Right ventricle myocardium inferior (tissue), 1 donor: Measurements from ENCODE around the gene FOXI3. TPM values are rescaled to one million over a fixed set of nuclear protein-coding genes. Genes with fewer than 3 reads are reported as not detected.

Experiments
- ATAC-seq: fragments of 200-7000 bp; cut with Tn5 transposase; one replicate; pipeline ENCODE4 v1.9.1; 2020; ENCODE audit warnings: mild to moderate bottlenecking, moderate library complexity
- DNase-seq: peaks from one replicate; pipeline ENCODE4 v3.0.0; 2021; ENCODE audit errors: missing footprints
- intact Hi-C: fragments of 100-400 bp; cut with DNase I; formaldehyde crosslinking; loops from one replicate; pipeline ENCODE4 v1.11.0; 2022
- long read RNA-seq: library from polyadenylated mRNA; unstranded; transcript quantifications from one replicate; pipeline ENCODE4 v2.0.0, GENCODE V29; 2021
- total RNA-seq: library from RNA; stranded (reverse); fragmentation: NEBNext Ultra II Directional; extraction: Animal tissue kit (Norgen Biotek cat#: 25700); gene quantifications from one replicate; pipeline ENCODE4 v1.2.1, GENCODE V29; 2021
- donor health status: DM: no; HTN: yes; CAD: no; lungs with severe emphysema.

The FOXI3 gene
- not detected for total RNA-seq
- long read RNA-seq: 0 reads

GRCh38 chr2:88452565-88452905, at the start of gene FOXI3:
FOXI3 (minus strand) TSS chr2:88452693; CDS start chr2:88452535, 158 bp downstream.
- intact Hi-C loops: no loop called here
- ATAC-seq (no peak), DNase-seq (no peak)

- DNase-seq (no peak), ATAC-seq (no peak)
- intact Hi-C loops: no loop called here
These were observed 48.2 kb upstream of the FOXI3 start for GRCh38 chr2:88500691-88501090.

- intact Hi-C loops: no loop called here
- no peak for ATAC-seq
- DNase-seq: no peak
These were observed 46.7 kb upstream of the FOXI3 start for GRCh38 chr2:88499204-88499603.

GRCh38 chr2:88493481-88493880, 41.0 kb upstream of the FOXI3 start:
- intact Hi-C loops: no loop called here
- ATAC-seq (no peak), DNase-seq (no peak)

DNA sequence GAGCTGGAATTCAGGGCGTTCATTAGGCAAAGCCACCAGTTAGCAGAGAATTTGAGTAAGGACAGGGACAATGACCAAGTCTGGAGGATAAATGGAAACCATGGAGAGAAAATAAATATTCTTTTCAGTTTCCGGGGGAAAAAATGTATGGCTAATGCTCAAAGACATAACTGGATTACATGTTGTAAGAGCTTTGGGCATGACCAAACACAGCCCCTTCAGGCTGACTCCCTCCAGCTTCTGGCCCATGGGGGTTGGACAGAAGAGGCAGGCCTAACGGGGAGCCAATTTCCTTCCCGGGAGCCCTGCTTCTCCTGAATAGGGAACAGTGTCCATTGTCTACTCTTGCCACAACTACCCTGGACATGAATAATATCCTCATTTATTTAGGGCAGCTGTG, 39.5 kb upstream of the FOXI3 start:
- no peak for DNase-seq
- intact Hi-C loops: no loop called here
- no peak for ATAC-seq

- no peak for ATAC-seq
- no peak for DNase-seq
- intact Hi-C loops: no loop called here
These were observed 36.7 kb upstream of the FOXI3 start for GRCh38 chr2:88489181-88489580.

DNA sequence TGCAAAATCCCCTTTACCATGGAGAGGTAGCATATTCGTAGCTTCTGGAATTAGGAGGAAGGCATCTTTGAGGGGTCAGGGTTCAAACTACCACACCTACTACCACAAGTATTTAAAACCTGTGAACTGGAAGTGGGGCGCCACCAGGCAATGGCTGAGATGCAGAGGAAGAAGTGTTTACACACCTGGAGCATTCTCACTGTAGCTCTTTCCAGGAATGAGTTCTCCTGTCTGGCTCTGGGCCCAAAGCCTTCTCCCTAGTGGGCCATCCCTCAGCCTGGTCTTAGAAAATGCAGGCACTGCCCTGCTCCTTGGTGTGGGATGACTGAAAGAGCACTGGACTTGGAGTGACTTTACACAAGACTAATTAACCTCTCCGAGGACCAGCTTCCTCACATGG, 30.7 kb upstream of the FOXI3 start:
- ATAC-seq (no peak), DNase-seq (no peak)
- intact Hi-C loops: no loop called here

DNA sequence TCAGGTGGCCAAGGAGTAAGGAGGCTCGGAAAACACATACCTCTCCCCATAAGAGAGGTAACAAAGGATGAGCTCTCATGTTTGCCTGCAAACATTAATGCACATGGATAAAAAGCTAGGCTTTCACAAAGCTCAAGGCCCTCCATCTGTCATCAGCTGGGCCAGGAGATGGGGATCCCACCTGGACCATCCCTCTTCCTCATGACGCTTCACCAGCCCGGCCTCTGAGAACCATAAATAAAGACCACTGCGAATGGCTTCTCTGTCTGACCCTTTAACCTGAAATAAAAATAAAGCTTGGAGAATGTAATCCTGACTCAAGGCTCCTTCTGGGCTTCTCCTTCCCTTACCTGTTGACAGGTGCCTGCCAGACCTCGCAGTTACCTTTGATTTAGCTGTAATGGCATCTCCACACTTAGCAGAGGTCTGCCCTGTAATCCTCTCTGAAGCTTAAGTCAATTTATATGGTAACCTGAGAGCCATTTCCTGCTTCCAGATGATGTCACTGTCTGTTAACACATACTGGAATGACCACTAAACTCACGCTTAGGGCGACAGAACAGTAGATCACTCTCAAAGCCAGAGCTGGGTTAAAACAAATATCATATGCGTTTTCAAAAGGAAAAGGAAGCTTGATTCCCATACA, 29.3 kb upstream of the FOXI3 start:
- no peak for ATAC-seq
- no peak for DNase-seq
- intact Hi-C loops: no loop called here

DNA sequence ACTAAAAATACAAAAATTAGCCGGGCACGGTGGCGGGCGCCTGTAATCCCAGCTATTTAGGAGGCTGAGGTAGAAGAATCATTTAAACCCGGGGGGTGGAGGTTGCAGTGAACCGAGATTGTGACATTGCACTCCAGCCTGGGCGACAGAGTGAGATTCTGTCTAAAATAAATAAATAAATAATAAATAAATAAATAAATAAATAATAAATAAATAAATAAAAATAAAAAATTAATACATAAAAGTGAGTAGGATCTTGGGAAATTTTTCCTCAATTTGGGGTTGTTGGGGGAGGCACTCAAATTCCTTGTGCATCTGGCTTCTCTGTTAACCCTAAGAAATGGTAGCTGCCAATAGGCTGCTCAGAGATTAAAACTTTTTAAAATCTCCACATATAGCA, 20.3 kb upstream of the FOXI3 start:
- no peak for DNase-seq
- intact Hi-C loops: no loop called here
- no peak for ATAC-seq

GRCh38 chr2:88471083-88471942, 18.8 kb upstream of the FOXI3 start:
- ATAC-seq: no peak
- intact Hi-C loops: no loop called here

GRCh38 chr2:88469202-88470114, 17.0 kb upstream of the FOXI3 start:
- DNase-seq: no peak
- intact Hi-C loops: no loop called here
- ATAC-seq: peak; percentile 26

More at GRCh38 chr2:88471083-88471942, 18.8 kb upstream of the FOXI3 start:
- no peak for DNase-seq

DNA sequence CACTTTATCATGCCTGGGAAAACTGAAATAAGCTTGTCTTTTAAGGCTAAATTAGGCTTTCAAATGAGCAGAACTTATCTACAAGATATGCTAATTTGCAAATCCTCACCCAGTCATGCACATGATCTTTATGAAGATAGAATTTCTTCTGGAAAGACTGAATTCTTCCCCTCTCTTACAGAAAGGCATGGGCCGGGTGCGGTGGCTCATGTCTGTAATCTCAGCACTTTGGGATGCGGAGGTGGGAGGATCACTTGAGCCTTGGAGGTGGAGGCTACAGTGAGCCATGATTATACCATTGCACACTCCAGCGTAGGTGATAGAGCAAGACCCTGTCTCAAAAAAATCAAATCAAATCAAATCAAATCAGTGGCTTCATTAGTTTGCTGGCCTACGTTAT, 11.7 kb upstream of the FOXI3 start:
- DNase-seq (no peak), ATAC-seq (no peak)
- intact Hi-C loops: no loop called here

DNA sequence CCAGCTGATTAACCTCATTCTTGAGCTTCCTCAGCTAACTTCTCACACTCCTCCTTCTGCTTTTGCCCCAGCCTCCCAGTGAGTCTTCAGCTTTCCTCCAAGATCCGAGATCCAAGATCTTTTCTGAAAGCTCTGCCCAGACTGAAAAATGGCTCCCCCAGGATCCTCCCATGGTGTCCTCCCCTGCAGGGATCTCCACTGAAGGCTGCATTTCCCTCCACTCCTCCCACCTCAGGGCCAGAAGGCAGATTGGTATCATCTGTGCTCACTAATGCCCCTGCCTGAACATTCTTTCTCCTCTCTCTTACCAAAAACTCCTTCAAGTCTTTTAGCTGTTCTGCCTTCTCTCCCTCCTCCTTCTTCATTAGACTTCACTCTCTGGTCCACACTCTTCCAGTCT, 6.1 kb upstream of the FOXI3 start:
- intact Hi-C loops: no loop called here
- ATAC-seq (no peak), DNase-seq (no peak)

DNA sequence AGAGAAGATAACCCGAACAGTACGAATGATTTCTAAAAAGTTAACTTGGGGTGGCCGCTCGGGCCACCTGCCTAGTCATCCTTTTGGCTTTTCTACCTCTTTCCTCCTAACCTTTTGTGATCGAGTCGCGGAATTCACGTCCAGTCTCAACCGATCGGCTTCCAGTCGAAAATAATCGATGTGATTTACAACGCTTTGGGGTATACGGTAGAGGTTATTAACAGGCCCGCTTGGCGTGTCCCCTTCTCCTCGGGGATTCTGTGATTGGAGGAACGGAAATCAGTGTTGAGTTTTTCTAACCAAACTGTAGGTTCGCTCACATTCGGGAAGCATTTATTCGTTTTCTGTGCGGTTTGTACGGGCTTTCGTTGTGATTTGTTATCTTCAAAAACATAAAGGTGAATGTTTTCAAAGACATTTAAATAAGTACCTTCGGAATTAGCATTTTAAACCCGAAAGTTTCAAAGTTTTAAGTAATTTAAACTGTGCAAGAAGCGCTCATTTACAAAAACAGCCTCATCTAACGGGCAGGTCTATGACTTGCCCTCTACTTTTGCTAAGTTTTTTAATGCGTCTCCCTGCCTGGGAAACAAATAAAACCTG, 588 bp upstream of the FOXI3 start:
- intact Hi-C loops: no loop called here
- DNase-seq (no peak), ATAC-seq (no peak)

DNA sequence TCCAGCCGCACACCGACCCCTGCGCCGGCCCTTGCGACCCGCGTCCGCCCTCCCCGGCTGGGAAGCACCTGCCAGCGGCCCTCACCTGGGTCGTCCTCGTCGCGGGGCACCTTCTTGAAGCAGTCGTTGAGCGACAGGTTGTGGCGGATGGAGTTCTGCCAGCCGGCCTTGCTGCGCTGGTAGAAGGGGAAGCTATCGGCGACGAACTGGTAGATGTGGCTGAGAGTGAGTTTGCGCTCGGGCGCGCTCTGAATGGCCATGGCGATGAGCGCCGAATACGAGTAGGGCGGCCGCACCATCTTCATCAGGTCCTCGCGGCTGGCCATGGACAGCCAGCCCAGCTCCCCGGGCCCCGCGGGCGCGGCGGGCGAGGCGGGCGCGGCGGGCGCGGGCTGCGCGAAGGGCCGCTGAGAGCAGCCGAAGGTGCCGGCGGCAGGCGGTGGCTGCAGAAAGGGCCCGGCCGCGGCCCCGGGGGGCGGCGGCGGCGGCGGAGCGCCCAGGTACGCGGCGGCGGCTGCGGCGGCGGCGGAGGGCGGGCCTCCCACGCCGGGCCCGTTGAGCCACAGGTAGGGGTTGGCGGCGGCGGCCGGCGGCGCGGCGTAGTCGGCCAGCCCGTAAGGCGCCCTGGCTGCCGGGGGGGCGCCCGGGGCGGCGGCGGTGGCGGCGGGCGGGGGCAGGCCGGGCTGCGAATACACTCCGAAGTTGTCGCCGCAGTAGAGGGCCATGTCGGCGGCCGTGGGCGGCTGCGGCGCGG, 505 bp downstream of the FOXI3 start:
- DNase-seq (no peak), ATAC-seq (no peak)
- intact Hi-C loops: no loop called here

DNA sequence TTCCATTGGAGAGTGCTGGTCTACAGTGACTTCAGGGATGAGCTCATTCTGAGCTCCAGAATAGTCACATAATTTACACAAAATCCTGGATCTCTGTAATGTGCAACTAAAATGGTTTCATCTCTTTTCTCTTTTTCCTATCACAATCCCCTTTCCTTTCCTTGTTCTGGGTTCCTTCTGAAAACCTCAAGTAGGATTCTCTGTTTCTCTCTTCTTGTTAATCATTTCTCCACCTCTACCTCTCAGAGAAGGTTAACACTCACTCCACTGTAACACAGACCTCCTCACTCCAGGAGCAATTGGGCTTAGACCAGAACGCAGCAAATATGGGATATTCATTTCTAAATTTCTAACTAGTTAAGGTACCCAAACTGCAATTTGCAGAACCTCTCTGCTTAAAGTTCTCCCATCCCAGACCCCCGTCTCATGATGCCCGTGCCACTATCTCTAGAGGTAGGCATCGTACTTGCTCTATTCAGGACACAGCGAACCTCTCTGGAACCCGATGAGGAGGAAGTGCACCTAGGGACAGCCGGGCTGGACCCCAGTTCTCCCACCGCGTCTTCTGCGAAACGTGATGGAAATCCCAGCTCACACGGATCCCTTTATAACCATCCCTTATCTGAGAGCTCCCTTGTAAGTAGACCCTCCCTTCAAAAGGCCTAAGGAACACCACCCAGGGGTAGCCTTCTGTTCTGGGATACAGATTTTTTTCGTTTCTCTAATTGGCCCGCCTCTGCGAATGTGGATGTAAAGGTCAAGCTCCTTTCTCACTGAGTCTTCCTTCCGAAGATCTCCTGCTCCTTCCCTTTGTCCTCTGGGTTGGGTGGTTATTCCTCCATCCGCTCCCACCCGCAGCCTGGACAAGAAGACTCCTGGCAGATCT, 1.3 kb downstream of the FOXI3 start:
- ATAC-seq (no peak), DNase-seq (no peak)
- intact Hi-C loops: no loop called here

DNA sequence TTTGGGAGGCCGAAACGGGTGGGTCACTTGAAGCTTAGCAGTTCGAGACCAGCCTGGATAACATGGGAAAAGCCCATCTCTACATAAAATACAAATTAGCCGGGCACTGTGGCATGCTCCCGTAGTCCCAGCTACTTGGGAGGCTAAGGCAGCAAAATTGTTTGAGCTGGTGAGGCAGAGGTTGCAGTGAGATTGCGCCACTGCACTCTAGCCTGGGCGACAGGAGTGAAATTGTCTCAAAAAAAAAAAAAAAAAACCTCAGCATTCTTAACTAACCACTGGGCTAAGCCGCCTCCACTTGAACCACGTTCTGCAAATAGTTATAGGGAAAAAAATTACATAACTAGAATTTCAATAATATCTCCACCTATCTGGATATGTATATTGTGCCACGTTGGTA, 2.3 kb downstream of the FOXI3 start:
- intact Hi-C loops: no loop called here
- no peak for ATAC-seq
- DNase-seq: no peak

GRCh38 chr2:88448248-88448647, 4.2 kb downstream of the FOXI3 start:
- DNase-seq: no peak
- ATAC-seq: no peak
- intact Hi-C loops: no loop called here
